GM20431 (cell line): ENCODE data around the gene KRT80.

Source experiments
- in situ Hi-C: fragments of 300-500 bp; cut with MseI, MboI; formaldehyde crosslinking; loops from one replicate; pipeline ENCODE4 v1.15.0; 2020; ENCODE audit warnings: low sequenced_read_pairs; ENCODE audit not compliant: unreplicated experiment

KRT80 gene

GRCh38 chr12:52120951-52121823, 70.6 kb downstream of the KRT80 start:
- in situ Hi-C loops = no loop called here

GRCh38 chr12:52119398-52120254, 72.2 kb downstream of the KRT80 start:
- in situ Hi-C loops = no loop called here
